KMS-11 (cell line): Measurements from ENCODE around the gene NOS1AP.

ENCODE experiments used
- H2AFZ ChIP-seq: fragments of 200-600 bp; sonication (generic); 2 replicates; pipeline ENCODE4 v1.6.1; 2016; ENCODE audit warnings: antibody characterized with exemption, mixed run types, low read depth
- H3K27ac ChIP-seq: fragments of 200-600 bp; sonication (generic); 2 replicates; pipeline ENCODE4 v1.6.1; 2016; ENCODE audit warnings: mild to moderate bottlenecking, mixed run types
- H3K27me3 ChIP-seq: fragments of 200-600 bp; sonication (generic); 2 replicates; pipeline ENCODE4 v1.6.1; 2017; ENCODE audit warnings: mild to moderate bottlenecking, low read depth, mixed run types, moderate library complexity; ENCODE audit not compliant: insufficient read depth
- H3K36me3 ChIP-seq: fragments of 200-600 bp; sonication (generic); 2 replicates; pipeline ENCODE4 v1.6.1; 2017; ENCODE audit warnings: mild to moderate bottlenecking, mixed run types; ENCODE audit not compliant: insufficient read depth
- H3K4me1 ChIP-seq: fragments of 200-600 bp; sonication (generic); 2 replicates; pipeline ENCODE4 v1.6.1; 2016; ENCODE audit warnings: mild to moderate bottlenecking, low read depth, mixed run types; ENCODE audit not compliant: poor library complexity, severe bottlenecking
- H3K4me2 ChIP-seq: fragments of 200-600 bp; sonication (generic); 2 replicates; pipeline ENCODE4 v1.7.0; 2016; ENCODE audit warnings: mild to moderate bottlenecking, mixed run types
- H3K4me3 ChIP-seq: fragments of 200-600 bp; sonication (generic); IDR thresholded peaks from 2 replicates; pipeline ENCODE4 v1.6.1; 2017; ENCODE audit warnings: low read depth, low read length, mixed read lengths; ENCODE audit not compliant: insufficient read depth
- H3K79me2 ChIP-seq: fragments of 200-600 bp; sonication (generic); 2 replicates; pipeline ENCODE4 v1.6.1; 2016; ENCODE audit warnings: low read depth, mixed run types; ENCODE audit not compliant: insufficient read depth
- H3K9ac ChIP-seq: fragments of 200-600 bp; sonication (generic); 2 replicates; pipeline ENCODE4 v1.6.1; 2016; ENCODE audit warnings: mild to moderate bottlenecking, mixed run types
- H4K20me1 ChIP-seq: fragments of 200-600 bp; sonication (generic); 2 replicates; pipeline ENCODE4 v1.6.1; 2016; ENCODE audit warnings: mild to moderate bottlenecking, mixed run types; ENCODE audit not compliant: insufficient read depth
- CTCF ChIP-seq: fragments of 200-600 bp; sonication (generic); conservative IDR thresholded peaks from 2 replicates; pipeline ENCODE4 v1.6.1; 2017; ENCODE audit warnings: low read depth, mild to moderate bottlenecking, antibody characterized with exemption, low read length, moderate library complexity, mixed read lengths

NOS1AP gene

GRCh38 chr1:162321809-162322422, 252.4 kb downstream of the NOS1AP start:
- Histone ChIP-seq H3K27ac (no peak overlapping the region), H3K79me2 (no peaks in the 10 kb centered on the region), H3K4me2 (no peak overlapping the region), H3K27me3 (no peaks in the 10 kb centered on the region), H4K20me1 (no peaks in the 10 kb centered on the region), H3K4me3 (no peak overlapping the region), H3K9ac (no peak overlapping the region), H3K36me3 (no peaks in the 10 kb centered on the region), H2AFZ (no peak overlapping the region), H3K4me1 (peaks cover 37% of the 10 kb centered on the region)
- no peak for TF ChIP-seq CTCF

GRCh38 chr1:162323023-162323422, 253.5 kb downstream of the NOS1AP start:
- peaks cover 37% of the 10 kb centered on the region for H3K4me1 ChIP-seq
- H3K36me3 ChIP-seq = no peaks in the 10 kb centered on the region
- H3K79me2 ChIP-seq = no peaks in the 10 kb centered on the region
- H3K9ac ChIP-seq = no peak overlapping the region
- no peak for TF ChIP-seq CTCF
- H3K4me2 ChIP-seq = no peak overlapping the region
- no peaks in the 10 kb centered on the region for H3K27me3 ChIP-seq
- H3K4me3 ChIP-seq = no peak overlapping the region
- no peaks in the 10 kb centered on the region for H4K20me1 ChIP-seq
- H2AFZ ChIP-seq = no peak overlapping the region
- H3K27ac ChIP-seq = no peak overlapping the region

- H3K4me1 ChIP-seq = peaks cover 37% of the 10 kb centered on the region
- no peaks in the 10 kb centered on the region for H3K79me2 ChIP-seq
- H3K27ac ChIP-seq = peak overlapping the region; percentile 7; the same call in 1 of the 2 replicates
- no peaks in the 10 kb centered on the region for H4K20me1 ChIP-seq
- H3K27me3 ChIP-seq = no peaks in the 10 kb centered on the region
- H2AFZ ChIP-seq = 0 out of 2 replicates have a peak overlapping the region, but pooled peaks have one; percentile 3
- no peaks in the 10 kb centered on the region for H3K36me3 ChIP-seq
- peak overlapping the region; percentile 76 for H3K4me2 ChIP-seq
- no peak overlapping the region; the same call in 1 of the 2 replicates for H3K9ac ChIP-seq
- peak overlapping the region; percentile 66 for H3K4me3 ChIP-seq
- TF ChIP-seq CTCF = no peak
These were observed 254.9 kb downstream of the NOS1AP start for GRCh38 chr1:162324396-162324795.

- Histone ChIP-seq H3K4me2 (no peak overlapping the region), H3K36me3 (no peaks in the 10 kb centered on the region), H3K4me3 (no peak overlapping the region), H3K79me2 (no peaks in the 10 kb centered on the region), H2AFZ (no peak overlapping the region), H3K27ac (no peak overlapping the region), H3K4me1 (peaks cover 37% of the 10 kb centered on the region), H4K20me1 (no peaks in the 10 kb centered on the region), H3K9ac (no peak overlapping the region), H3K27me3 (no peaks in the 10 kb centered on the region)
- no peak for TF ChIP-seq CTCF
These were observed 257.1 kb downstream of the NOS1AP start for GRCh38 chr1:162326559-162326958.
